Upper lobe of left lung (tissue), 4 donors: Measurements from ENCODE around the gene TFAP2A.
A peak's percentile ranks its signal among the peaks of the same experiment; 100 is the strongest.

Experiments used
- EP300 ChIP-seq, 4 donors: sonication (generic); formaldehyde crosslinking; IDR thresholded peaks; one replicate each; pipeline ENCODE4 v1.5.1; 2017; ENCODE audit warnings: antibody characterized with exemption in 4 of 4, control low read depth in 2 of 4
- POLR2AphosphoS5 ChIP-seq, 2 donors: sonication (generic); formaldehyde crosslinking; IDR thresholded peaks; one replicate each; pipeline ENCODE4 v1.5.1; 2017; ENCODE audit warnings: antibody characterized with exemption in 2 of 2
- TF ChIP-seq, protein P1 (sequence below), 6 experiments: fragments of 450-650 bp in 4 of 6; fragments of 200-600 bp in 2 of 6; sonication (generic) in 2 of 6; IDR thresholded peaks; one replicate each; pipeline ENCODE4 v1.5.1; 2016 to 2019; ENCODE audit warnings: antibody characterized with exemption in 6 of 6

- TF ChIP-seq, protein P1, sequence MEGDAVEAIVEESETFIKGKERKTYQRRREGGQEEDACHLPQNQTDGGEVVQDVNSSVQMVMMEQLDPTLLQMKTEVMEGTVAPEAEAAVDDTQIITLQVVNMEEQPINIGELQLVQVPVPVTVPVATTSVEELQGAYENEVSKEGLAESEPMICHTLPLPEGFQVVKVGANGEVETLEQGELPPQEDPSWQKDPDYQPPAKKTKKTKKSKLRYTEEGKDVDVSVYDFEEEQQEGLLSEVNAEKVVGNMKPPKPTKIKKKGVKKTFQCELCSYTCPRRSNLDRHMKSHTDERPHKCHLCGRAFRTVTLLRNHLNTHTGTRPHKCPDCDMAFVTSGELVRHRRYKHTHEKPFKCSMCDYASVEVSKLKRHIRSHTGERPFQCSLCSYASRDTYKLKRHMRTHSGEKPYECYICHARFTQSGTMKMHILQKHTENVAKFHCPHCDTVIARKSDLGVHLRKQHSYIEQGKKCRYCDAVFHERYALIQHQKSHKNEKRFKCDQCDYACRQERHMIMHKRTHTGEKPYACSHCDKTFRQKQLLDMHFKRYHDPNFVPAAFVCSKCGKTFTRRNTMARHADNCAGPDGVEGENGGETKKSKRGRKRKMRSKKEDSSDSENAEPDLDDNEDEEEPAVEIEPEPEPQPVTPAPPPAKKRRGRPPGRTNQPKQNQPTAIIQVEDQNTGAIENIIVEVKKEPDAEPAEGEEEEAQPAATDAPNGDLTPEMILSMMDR (IDR thresholded peaks at IDR 0.05): peak in 1 of 6 experiments; percentile 13
- TF ChIP-seq POLR2AphosphoS5 (IDR thresholded peaks at IDR 0.05): no peak
- TF ChIP-seq EP300 (IDR thresholded peaks at IDR 0.05): no peak
Measured at GRCh38 chr6:10412461-10413261, 2.2 kb downstream of the TFAP2A start.
